RPMI8226 (cell line): ENCODE results near the gene EFHC2.

Source experiments
- DNase-seq: peaks from one replicate; pipeline ENCODE4 v3.0.0-alpha.2; 2015

The EFHC2 gene

DNA sequence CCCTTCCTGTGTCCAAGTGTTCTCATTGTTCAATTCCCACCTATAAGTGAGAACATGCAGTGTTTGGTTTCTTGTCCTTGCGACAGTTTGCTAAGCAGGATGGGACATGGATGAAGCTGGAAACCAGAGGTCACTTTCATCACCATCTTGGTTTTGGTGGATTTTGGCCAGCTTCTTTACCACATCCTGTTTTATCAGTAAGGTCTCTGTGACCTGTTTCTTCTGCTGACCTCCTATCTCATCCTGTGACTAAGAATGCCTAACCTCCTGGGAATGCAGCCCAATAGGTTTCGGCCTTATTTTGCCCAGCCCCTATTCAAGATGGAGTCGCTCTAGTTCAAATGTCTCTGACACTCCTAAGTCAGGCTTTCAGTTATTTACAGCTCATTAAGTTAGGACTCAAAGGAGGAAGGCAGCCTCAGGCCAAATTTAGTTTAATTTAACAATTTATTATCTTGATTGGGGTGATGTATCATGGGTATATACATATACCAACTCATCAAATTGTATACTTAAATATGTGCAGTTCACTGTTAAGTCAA lies 200.3 kb downstream of the EFHC2 start:
- DNase-seq: no peak

DNA sequence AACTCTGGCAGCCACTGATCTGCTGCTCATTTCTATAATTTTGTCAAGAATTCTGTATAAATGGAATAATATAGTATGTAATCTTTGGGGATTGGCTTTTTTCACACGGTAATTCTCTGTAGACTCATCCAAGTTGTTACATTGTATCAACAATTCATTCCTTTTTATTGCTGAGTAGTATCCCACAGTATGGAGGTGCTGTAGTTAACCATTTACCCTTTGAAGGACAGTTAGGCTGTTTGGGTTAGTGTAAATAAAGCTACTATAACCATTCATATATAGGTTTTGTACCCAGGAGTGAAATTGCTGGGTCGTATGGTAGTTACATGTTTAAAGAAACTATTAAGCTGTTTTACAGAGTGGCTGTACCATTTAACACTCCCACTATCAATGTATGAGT lies 213.3 kb downstream of the EFHC2 start:
- no peak for DNase-seq

DNA sequence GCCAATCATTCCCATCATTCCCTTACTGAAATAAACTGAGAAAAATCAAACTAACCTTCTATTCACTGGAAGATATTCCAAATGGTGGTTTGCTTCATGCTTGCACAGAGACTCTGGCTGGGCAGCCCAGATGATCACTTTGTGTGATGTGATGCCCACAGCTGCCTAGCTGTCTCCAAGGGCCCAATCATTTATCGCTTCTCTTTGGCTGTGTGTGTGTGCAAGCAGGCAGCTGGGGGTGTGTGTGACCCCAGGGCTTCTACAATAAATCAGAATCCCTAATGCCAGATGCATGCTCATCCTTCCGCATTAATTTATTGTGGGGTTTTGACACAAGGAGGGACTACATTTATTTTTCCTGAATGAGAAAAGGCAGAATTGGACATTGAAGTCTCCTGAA lies 230.1 kb downstream of the EFHC2 start:
- no peak for DNase-seq

- no peak for DNase-seq
These were observed 236.6 kb downstream of the EFHC2 start for GRCh38 chrX:44106864-44107263.

- DNase-seq: no peak
These were observed 238.1 kb downstream of the EFHC2 start for GRCh38 chrX:44105228-44105913.

DNA sequence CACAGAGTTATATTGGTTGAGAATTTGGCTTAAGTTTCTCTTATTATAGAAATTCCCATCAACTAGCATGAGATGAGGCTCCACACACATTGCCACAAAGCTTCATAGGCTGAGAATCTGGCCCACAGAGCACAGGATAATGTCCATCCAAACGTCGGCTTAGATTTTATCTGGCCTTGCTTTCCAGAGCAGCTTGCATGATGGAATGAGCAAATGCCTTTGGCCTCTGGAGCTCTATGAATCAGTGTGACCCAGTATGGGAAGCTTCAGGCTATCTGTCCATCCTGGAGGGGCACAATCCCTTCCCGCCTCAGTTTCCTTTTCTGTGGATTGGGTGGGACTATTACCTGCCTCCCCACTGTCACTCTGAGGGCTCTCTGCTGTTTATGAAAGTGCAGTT lies 238.8 kb downstream of the EFHC2 start:
- no peak for DNase-seq

DNA sequence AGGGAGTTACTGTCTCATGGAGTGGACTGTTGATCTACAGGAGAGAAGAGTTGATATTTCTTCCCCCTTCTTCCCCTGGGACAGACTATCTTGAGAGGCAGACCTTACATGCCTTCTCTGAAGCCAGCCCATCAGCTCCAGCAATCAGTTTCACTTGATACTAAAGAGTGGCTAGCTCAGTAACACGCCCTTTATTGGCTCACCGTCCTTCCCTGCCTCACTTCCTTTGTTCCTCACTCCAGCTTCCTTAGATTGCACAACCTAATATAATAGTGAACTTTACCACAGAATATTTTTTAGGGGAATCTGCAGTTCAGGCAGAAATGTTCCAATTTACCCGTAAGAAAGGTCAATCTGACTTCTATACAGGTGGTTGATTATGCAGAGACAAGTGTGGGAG lies 242.2 kb downstream of the EFHC2 start:
- no peak for DNase-seq

DNA sequence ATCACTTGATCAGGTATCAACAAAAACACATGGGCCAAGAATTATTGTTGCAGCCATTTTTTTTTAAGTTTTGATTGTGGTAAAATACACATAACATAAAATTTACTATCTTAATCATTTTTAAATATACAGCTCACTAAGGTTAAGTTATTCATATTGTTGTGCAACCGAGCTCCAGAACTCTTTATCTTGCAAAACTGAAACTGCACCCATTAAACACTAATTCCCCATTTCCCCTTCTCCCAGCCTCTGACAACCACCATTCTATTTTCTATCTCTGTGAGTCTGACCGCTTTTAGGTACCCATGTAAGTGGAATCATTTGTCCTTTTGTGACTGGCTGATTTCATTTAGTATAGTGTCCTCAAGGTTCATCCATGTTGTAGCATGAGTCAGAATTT lies 244.1 kb downstream of the EFHC2 start:
- DNase-seq: no peak
